ENCODE data around the gene STRA6.

The STRA6 gene

DNA sequence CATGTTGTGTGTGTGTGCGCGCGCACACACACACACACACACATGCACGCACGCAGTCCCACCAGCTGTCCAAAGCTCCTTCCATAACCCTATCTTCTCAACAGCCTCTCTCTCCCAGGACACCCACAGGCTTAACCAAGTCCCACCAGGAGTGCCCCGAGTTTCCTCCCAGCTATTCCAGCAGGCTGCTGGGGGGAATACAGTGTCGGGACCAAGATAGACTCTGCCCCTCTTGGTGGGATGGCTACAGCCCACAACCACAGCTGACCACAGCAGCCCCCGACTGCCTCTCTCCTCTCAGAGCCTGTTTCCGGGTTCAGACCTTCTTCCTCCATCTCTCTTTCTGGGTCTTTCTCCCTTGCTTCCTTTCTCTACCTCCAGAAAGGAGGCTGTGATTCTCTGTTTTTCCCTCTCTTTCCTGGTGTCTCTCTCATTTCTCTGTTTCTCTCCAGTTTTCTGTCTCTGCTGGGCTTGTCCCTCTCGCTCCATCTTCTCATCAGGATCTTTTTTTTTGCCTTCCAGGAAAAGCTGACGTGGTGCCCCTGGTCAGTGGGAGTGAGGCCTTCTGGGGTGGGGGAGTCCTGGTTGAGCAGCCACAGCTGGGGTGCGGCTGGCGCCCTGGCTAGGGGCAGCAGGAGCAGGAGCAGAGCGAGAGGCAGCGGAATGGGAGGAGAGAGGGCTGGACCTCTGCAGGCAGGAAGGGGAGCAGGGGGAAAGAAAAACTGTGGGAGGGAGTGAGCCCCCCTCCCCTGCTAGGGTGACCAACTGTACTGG is 32.3 kb downstream of the STRA6 start:
- TF ChIP-seq, protein P1, sequence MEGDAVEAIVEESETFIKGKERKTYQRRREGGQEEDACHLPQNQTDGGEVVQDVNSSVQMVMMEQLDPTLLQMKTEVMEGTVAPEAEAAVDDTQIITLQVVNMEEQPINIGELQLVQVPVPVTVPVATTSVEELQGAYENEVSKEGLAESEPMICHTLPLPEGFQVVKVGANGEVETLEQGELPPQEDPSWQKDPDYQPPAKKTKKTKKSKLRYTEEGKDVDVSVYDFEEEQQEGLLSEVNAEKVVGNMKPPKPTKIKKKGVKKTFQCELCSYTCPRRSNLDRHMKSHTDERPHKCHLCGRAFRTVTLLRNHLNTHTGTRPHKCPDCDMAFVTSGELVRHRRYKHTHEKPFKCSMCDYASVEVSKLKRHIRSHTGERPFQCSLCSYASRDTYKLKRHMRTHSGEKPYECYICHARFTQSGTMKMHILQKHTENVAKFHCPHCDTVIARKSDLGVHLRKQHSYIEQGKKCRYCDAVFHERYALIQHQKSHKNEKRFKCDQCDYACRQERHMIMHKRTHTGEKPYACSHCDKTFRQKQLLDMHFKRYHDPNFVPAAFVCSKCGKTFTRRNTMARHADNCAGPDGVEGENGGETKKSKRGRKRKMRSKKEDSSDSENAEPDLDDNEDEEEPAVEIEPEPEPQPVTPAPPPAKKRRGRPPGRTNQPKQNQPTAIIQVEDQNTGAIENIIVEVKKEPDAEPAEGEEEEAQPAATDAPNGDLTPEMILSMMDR (IDR thresholded peaks at IDR 0.05), result no peak

DNA sequence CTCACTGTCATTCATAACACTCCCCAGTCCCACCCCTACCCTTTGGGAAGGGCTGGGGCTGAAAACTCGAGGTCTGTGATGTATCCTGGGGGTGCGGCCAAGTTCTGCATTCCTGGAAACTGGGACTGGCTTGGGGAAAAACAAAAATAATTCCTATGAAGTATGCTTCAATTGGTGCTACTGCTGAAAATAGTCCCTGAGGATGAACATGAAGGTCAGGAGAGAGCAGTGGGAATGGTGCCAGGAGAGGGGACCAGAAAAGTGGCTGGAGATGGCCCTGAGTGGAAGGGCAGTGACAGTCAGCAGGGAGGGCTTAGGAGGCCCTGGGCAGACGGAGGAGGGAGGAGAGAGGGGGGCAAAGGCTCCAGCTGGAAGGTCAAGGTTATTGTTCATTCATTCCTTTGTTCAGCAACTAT is 33.9 kb downstream of the STRA6 start:
- TF ChIP-seq, protein P1 (IDR thresholded peaks at IDR 0.05), result no peak

DNA sequence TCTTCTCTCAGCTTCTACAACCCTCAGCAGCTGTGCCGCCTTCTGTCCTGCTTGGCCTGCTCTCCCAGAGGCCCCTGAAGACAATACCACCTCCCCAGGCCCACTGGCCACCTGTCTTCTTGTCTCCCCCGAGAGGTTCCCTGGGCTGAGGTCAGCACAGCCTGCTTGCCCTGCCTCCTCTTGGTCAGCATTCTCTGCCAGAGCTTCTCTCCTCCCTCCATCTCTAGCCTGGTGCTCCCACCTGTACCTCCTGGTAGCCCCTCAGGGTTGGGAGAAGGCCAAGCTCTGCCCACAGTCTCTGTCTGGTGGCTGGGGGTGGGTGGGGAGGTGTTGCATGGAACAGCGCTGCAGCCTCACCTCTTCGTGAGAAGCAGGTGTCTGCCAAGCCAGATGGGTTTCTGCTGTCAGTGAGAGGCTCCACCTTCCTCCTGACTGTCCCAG is 34.7 kb downstream of the STRA6 start:
- TF ChIP-seq, protein P1 (IDR thresholded peaks at IDR 0.05), result no peak

DNA sequence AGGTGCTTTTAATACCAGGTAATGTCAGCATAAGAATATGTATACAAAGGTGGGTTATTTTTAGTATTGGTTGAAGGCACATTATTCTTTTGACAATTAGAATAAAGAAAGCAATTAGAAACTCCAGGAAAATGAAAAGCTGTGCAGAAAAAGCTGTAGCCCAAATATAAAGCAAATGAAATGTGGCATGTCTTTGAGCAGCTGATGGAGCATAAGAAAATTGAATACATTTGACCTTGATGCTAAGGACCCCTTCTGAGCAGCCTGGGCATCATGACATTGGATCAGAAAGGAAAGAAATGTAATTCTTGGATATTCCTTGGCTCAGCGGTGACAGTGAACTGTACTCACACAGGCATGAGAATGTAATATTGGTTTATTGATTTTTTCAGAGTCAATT is 37.1 kb downstream of the STRA6 start:
- TF ChIP-seq, protein P1 (IDR thresholded peaks at IDR 0.05), result no peak

DNA sequence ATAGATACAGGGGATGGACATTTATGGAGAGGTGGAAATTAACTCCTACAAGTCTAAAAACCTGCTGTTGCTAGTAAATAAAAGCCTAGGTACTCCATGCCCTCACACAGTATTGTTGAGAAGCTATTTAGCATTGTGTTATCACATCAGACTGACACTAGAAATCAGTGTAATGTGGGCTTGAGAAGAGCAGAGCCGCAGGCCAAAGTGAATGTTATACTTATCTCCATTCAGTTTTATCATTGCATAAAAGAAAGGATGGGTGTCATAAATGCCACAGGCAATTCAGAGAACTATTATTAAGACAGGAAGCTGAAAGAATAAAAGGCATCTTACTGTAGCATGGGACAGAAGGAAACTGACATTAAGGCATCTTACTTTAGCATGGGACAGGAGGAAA is 42.8 kb downstream of the STRA6 start:
- TF ChIP-seq, protein P1 (IDR thresholded peaks at IDR 0.05), result no peak

DNA sequence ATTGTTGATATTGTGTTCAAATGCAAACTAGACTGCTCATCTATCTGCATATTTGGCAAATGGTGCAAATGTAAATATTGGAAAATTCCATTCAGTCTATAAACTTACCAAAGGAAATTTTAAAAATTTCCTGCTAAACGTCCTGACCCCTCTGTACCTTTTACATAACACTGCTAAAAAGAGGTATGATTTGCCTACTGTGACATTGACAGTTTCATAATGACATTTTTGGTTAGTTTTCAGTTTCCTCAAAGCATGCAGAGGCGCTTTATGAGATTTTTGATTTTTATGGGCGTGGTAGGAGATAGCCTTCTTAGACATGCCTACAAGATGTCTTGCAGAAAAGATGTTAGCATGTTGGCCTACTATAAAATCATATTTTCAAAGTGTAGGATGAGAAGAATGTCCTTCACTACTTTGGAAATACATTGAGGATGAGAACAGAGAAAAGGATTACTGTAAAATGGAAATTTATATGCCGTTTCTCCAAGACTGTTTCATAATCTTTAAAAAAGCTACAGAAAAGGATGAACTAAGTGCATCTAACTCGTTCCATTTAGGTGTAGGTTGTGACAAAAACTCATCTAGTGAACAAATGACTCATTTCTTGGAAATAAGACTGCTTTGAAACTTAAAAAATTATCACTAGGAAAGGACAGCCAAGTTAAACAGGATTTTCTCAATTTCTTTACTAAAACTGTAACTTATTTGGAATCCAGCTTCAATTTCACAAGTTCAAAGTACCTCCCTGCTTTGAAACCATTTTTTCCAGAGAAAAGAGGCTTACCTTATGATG is 43.5 kb downstream of the STRA6 start:
- TF ChIP-seq, protein P1 (IDR thresholded peaks at IDR 0.05), result no peak

DNA sequence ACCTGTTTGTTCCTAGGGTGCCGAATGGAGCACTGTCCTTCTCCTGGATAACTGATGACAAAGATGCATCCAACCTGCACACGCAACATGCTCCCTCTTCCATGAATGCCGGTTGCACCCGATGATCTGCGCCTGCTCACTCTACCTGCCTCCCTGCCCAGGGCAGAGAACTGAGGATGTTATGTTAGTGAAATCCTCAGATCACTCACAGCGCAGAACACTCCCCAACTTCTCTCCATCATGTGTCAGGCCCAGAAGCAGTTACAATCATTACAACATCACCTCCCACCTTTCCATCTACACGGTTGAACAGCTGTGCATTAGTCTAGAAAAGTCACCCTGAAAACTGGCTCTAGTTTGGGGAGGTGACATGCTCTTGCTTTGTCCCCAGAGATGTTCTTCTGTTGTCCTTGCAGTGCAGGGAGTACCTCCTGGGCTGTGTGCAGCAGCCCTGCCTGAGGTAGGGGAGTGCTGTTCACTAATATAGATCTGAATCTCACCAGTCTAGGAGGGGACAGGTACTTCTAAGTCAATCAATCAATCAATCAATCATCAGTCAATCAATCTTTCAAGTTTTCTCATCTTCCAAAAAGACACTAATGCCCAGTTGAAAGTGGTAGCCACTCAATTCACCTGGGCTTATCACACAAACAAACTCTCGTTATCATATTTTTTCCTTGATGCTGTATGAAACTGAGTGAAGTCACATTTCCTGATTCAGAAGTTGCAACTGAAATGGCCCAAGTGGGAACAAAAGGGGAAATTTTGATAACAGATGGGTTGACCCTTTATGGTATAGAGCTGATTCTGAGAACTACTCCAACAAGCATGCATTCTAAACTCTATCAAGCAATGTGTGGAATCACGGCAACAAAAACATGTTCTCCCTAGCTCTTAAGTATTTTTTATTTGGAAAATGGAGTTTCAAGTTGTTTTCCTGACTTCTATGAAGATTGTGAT is 44.4 kb downstream of the STRA6 start:
- TF ChIP-seq, protein P1 (IDR thresholded peaks at IDR 0.05), result no peak
